Kidney capillary endothelial cell (primary cell): ENCODE data around the gene LIN7B.
"Not testable (repeated sequence)": the region's sequence is repeated elsewhere in the genome, so short reads cannot be mapped to it uniquely, and the experiment has no call there.

Experiments used
- DNase-seq: peaks from one replicate; pipeline ENCODE4 v3.0.0-alpha.2; 2018; ENCODE audit warnings: low spot score

Gene LIN7B

GRCh38 chr19:49145573-49146407 lies 31.6 kb downstream of the LIN7B start:
- DNase-seq: peak; percentile 78

- not testable (repeated sequence) for DNase-seq
These were observed 32.2 kb downstream of the LIN7B start for GRCh38 chr19:49146408-49146770.

GRCh38 chr19:49148044-49148682 lies 34.0 kb downstream of the LIN7B start:
- DNase-seq: no peak

GRCh38 chr19:49148784-49149651 lies 34.8 kb downstream of the LIN7B start:
- peak; percentile 84 for DNase-seq

GRCh38 chr19:49149652-49150105 lies 35.5 kb downstream of the LIN7B start:
- peak; percentile 77 for DNase-seq

- peak; percentile 63 for DNase-seq
These were observed 36.2 kb downstream of the LIN7B start for GRCh38 chr19:49150106-49150943.

GRCh38 chr19:49150944-49151243 lies 36.7 kb downstream of the LIN7B start:
- no peak for DNase-seq

GRCh38 chr19:49151267-49152118 lies 37.3 kb downstream of the LIN7B start:
- DNase-seq: no peak

- no peak for DNase-seq
These were observed 38.0 kb downstream of the LIN7B start for GRCh38 chr19:49152119-49152550.

GRCh38 chr19:49153167-49153809 lies 39.1 kb downstream of the LIN7B start:
- no peak for DNase-seq

GRCh38 chr19:49154279-49154678 lies 40.1 kb downstream of the LIN7B start:
- DNase-seq: no peak

GRCh38 chr19:49155005-49155819 lies 41.0 kb downstream of the LIN7B start, which contains the start of gene HRC:
Gene HRC, minus strand, starts transcription at chr19:49155396. Its CDS starts 159 bp downstream, at chr19:49155237.
- no peak for DNase-seq

GRCh38 chr19:49155820-49156346 lies 41.7 kb downstream of the LIN7B start:
- no peak for DNase-seq

GRCh38 chr19:49157445-49158224 lies 43.5 kb downstream of the LIN7B start, which contains the start of gene TRPM4:
Gene TRPM4, plus strand, starts transcription at chr19:49157792. Its CDS starts 75 bp downstream, at chr19:49157867.
- peak; percentile 67 for DNase-seq

- DNase-seq: no peak
These were observed 46.5 kb downstream of the LIN7B start for GRCh38 chr19:49160450-49161189.

- no peak for DNase-seq
These were observed 47.8 kb downstream of the LIN7B start for GRCh38 chr19:49161987-49162386.

GRCh38 chr19:49165111-49165750 lies 51.1 kb downstream of the LIN7B start:
- DNase-seq: no peak
